ENCODE measurements around the gene ABCF3. TPM values are rescaled to one million over a fixed set of nuclear protein-coding genes. Genes with fewer than 3 reads are reported as not detected.

The ABCF3 gene
- total and polyA plus RNA-seq, 2 donors (not counting 3 experiments of a cell fraction or from before 2014, with no cell fraction given) = 68.8 to 73.4 TPM

DNA sequence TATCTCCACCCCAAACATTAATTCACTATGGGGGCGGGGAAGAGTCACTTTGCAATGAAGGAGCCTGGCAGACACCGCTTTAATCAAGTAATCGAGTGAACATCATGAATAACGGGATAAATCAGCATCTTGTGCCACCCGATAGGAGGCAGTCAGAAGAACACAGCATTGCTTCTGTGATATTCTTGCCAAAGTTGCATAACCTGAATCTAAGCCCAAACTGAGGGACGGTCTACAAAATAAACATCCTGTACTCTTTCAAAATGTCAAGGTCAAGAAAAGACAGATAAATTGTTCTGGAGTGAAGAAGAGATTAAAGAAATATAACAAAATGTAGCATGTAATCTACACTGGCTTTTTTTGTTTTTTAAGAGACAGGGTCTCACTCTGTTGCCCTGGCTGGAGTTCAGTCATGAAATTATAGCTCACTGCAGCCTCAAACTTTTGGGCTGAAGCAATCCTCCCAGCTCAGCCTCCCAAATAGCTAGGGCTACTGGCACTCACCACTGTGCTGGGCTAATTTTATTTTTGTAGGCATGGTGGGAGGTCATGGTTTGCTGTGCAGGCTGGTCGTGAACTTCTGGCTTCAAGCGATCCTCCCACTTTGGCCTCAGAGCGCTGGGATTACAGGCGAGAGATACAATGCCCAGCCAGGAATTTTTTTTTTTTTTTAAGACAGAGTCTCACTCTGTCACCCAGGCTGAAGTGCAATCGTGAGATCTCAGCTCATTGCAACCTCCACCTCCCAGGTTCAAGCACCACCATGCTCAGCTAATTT lies 23.3 kb downstream of the ABCF3 start:
- H3K36me3 ChIP-seq (ENCODE audit: control insufficient read depth in 2 of 2, extremely low read depth in 1 of 2, insufficient read depth in 2 of 2, low read length in 2 of 2) = no peaks in the 10 kb centered on the region
- POLR2A ChIA-PET = no interaction called here
- TF ChIP-seq POLR2AphosphoS5 (IDR thresholded peaks at IDR 0.05; ENCODE audit: insufficient read depth, low read depth, low read length) (no peak), EZH2 (IDR thresholded peaks at IDR 0.05; ENCODE audit: borderline replicate concordance, low read depth, low read length, severe bottlenecking) (no peak)

DNA sequence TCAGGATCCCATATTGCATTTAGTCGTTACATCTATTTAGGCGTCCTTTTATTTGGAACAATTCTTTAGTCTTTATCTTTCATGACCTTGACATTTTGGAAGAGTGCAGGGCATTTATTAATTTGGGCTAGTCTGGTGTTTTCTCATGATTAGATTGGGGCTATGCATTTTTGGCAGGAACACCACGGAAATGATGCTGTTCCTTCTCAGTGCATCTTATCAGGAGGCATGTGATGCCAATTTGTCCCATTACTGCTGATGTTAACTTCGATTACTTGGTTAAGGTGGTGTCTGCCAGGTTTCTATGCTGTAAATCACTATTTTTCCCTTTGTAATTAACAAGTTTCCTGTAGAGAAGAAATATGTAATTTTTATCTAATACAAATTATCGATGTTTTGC lies 25.3 kb downstream of the ABCF3 start:
- H3K27me3 ChIP-seq (ENCODE audit: control insufficient read depth in 2 of 2, insufficient read depth in 2 of 2, low read length in 2 of 2) = peaks cover 2 to 11% of the 10 kb centered on the region in 2 experiments
- H3K79me2 ChIP-seq (ENCODE audit: control insufficient read depth, insufficient read depth, low read length) = no peaks in the 10 kb centered on the region
- H2AFZ ChIP-seq (ENCODE audit: low read depth, low read length) = no peak overlapping the region
- ChIA-PET POLR2A (no interaction called here), CTCF (interaction anchor here (1.7 to 3.6 kb wide), 2 partner anchors 8 to 16 kb away, joined by 5 to 24 read pairs; no protein-coding TSS in a partner anchor)
- no peak overlapping the region for H3K4me3 ChIP-seq (replicated peaks in 1 of 3; ENCODE audit: insufficient read depth in 1 of 3, low read depth in 1 of 3, low read length in 3 of 3)
- H4K20me1 ChIP-seq (replicated peaks; ENCODE audit: control insufficient read depth, extremely low read depth, insufficient read depth, low read length) = no peaks in the 10 kb centered on the region
- no peak overlapping the region for H3K27ac ChIP-seq (ENCODE audit: insufficient read depth, low read depth, low read length)
- FAIRE-seq (no peak), DNase-seq (ENCODE audit: low read depth, low spot score) (no peak)
- dilution Hi-C loops (cut with MboI; ENCODE audit: extremely low pct_ligation_motif_present, low sequenced_read_pairs) (no loop called here), intact Hi-C loops (cut with micrococcal nuclease) (no loop called here)
- H3K4me1 ChIP-seq (ENCODE audit: control insufficient read depth, extremely low read depth, insufficient read depth, low read length) = peaks cover 8% of the 10 kb centered on the region
- H3K9ac ChIP-seq (replicated peaks; ENCODE audit: extremely low read depth, insufficient read depth, low read length) = no peak overlapping the region
- no peak for TF ChIP-seq POLR2A (IDR thresholded peaks at IDR 0.05; ENCODE audit: low read depth, low read length)
- TF ChIP-seq, protein P1, sequence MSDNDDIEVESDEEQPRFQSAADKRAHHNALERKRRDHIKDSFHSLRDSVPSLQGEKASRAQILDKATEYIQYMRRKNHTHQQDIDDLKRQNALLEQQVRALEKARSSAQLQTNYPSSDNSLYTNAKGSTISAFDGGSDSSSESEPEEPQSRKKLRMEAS (IDR thresholded peaks at IDR 0.05; ENCODE audit: insufficient read depth, insufficient read length) = no peak
- TF ChIP-seq JUN (IDR thresholded peaks at IDR 0.05; ENCODE audit: borderline replicate concordance, insufficient read depth, insufficient read length, low read depth) = no peak
- TF ChIP-seq, protein P2, sequence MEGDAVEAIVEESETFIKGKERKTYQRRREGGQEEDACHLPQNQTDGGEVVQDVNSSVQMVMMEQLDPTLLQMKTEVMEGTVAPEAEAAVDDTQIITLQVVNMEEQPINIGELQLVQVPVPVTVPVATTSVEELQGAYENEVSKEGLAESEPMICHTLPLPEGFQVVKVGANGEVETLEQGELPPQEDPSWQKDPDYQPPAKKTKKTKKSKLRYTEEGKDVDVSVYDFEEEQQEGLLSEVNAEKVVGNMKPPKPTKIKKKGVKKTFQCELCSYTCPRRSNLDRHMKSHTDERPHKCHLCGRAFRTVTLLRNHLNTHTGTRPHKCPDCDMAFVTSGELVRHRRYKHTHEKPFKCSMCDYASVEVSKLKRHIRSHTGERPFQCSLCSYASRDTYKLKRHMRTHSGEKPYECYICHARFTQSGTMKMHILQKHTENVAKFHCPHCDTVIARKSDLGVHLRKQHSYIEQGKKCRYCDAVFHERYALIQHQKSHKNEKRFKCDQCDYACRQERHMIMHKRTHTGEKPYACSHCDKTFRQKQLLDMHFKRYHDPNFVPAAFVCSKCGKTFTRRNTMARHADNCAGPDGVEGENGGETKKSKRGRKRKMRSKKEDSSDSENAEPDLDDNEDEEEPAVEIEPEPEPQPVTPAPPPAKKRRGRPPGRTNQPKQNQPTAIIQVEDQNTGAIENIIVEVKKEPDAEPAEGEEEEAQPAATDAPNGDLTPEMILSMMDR (IDR thresholded peaks at IDR 0.05; ENCODE audit: extremely low read depth in 1 of 2, insufficient read depth in 1 of 2, low read depth in 1 of 2, low read length in 2 of 2) = no peak
- no peak for TF ChIP-seq EZH2 (IDR thresholded peaks at IDR 0.05; ENCODE audit: borderline replicate concordance, low read depth, low read length, severe bottlenecking)
- TF ChIP-seq FOS (IDR thresholded peaks at IDR 0.05; ENCODE audit: borderline replicate concordance, insufficient read depth, low read length) = no peak
- no peak for TF ChIP-seq MYC (IDR thresholded peaks at IDR 0.05; ENCODE audit: low read depth, low read length)
- no peak for TF ChIP-seq GATA2 (IDR thresholded peaks at IDR 0.05; ENCODE audit: insufficient read depth, insufficient read length, low read depth, low read length)
- TF ChIP-seq POLR2AphosphoS5 (IDR thresholded peaks at IDR 0.05; ENCODE audit: insufficient read depth, low read depth, low read length) = no peak
- H3K9me1 ChIP-seq (replicated peaks; ENCODE audit: control insufficient read depth, extremely low read depth, insufficient read depth, low read length) = no peaks in the 10 kb centered on the region
- H3K9me3 ChIP-seq (replicated peaks; ENCODE audit: control insufficient read depth, insufficient read depth, low read length) = no peaks in the 10 kb centered on the region
- no peak overlapping the region for H3K4me2 ChIP-seq (ENCODE audit: insufficient read depth, low read length)
- H3K36me3 ChIP-seq (ENCODE audit: control insufficient read depth in 2 of 2, extremely low read depth in 1 of 2, insufficient read depth in 2 of 2, low read length in 2 of 2) = no peaks in the 10 kb centered on the region
- BruUV-seq (replicated peaks) = no TSS peak

More for the DNA sequence above, 23.3 kb downstream of the ABCF3 start:
- BruUV-seq (replicated peaks) = no TSS peak
- DNase-seq (ENCODE audit: low read depth, low spot score) (no peak), FAIRE-seq (no peak)
- Histone ChIP-seq H3K9ac (replicated peaks; ENCODE audit: extremely low read depth, insufficient read depth, low read length) (no peak overlapping the region), H3K9me3 (replicated peaks; ENCODE audit: control insufficient read depth, insufficient read depth, low read length) (no peaks in the 10 kb centered on the region), H3K27ac (ENCODE audit: insufficient read depth, low read depth, low read length) (no peak overlapping the region), H2AFZ (ENCODE audit: low read depth, low read length) (no peak overlapping the region), H3K27me3 (ENCODE audit: control insufficient read depth in 2 of 2, insufficient read depth in 2 of 2, low read length in 2 of 2) (peaks cover 7 to 11% of the 10 kb centered on the region in 2 experiments), H3K4me3 (replicated peaks in 1 of 3; ENCODE audit: insufficient read depth in 1 of 3, low read depth in 1 of 3, low read length in 3 of 3) (no peak overlapping the region), H3K9me1 (replicated peaks; ENCODE audit: control insufficient read depth, extremely low read depth, insufficient read depth, low read length) (no peaks in the 10 kb centered on the region), H4K20me1 (replicated peaks; ENCODE audit: control insufficient read depth, extremely low read depth, insufficient read depth, low read length) (no peaks in the 10 kb centered on the region), H3K4me1 (ENCODE audit: control insufficient read depth, extremely low read depth, insufficient read depth, low read length) (no peaks in the 10 kb centered on the region), H3K4me2 (ENCODE audit: insufficient read depth, low read length) (no peak overlapping the region), H3K79me2 (ENCODE audit: control insufficient read depth, insufficient read depth, low read length) (no peaks in the 10 kb centered on the region)
- CTCF ChIA-PET = interaction anchor here (3.6 kb wide), 1 partner anchor 18 kb away, joined by 24 read pairs; no protein-coding TSS in a partner anchor
- dilution Hi-C loops (cut with MboI; ENCODE audit: extremely low pct_ligation_motif_present, low sequenced_read_pairs) (no loop called here), intact Hi-C loops (cut with micrococcal nuclease) (no loop called here)
